ENCODE data around the gene LRP10.
A peak's percentile ranks its signal among the peaks of the same experiment; 100 is the strongest.

- peak; percentile 93 for TF ChIP-seq POLR2A (IDR thresholded peaks at IDR 0.05; ENCODE audit: low read length)
- TF ChIP-seq GATA1 (IDR thresholded peaks at IDR 0.05; ENCODE audit: low read depth, low read length) = no peak
These were observed at the start of gene LRP10 for GRCh38 chr14:22871224-22872032.
